ENCODE results near the gene PLCH1. TPM values are rescaled to one million over a fixed set of nuclear protein-coding genes. Genes with fewer than 3 reads are reported as not detected.
"Not testable (repeated sequence)": the region's sequence is repeated elsewhere in the genome, so short reads cannot be mapped to it uniquely, and the experiment has no call there.

PLCH1 gene
- total RNA-seq, 3 donors from 2014 or later, result 4.2 to 13.2 (median 10.2) TPM

- intact Hi-C loops (cut with DNase I, micrococcal nuclease), result no loop called here
- TF ChIP-seq CTCF (IDR thresholded peaks at IDR 0.05), result no peak
- no peak for DNase-seq
Observed at GRCh38 chr3:155635056-155635455, 109.8 kb downstream of the PLCH1 start.

GRCh38 chr3:155634121-155634719 is 110.7 kb downstream of the PLCH1 start:
- intact Hi-C loops (cut with DNase I, micrococcal nuclease), result no loop called here
- TF ChIP-seq CTCF (IDR thresholded peaks at IDR 0.05), result no peak
- DNase-seq, result no peak
- Histone ChIP-seq H3K36me3 (ENCODE audit: low read depth) (no peaks in the 10 kb centered on the region), H3K4me3 (no peak overlapping the region), H3K4me1 (ENCODE audit: low read depth) (no peaks in the 10 kb centered on the region), H3K9me3 (no peaks in the 10 kb centered on the region)
- no peak for ATAC-seq

More at GRCh38 chr3:155635056-155635455, 109.8 kb downstream of the PLCH1 start:
- no peaks in the 10 kb centered on the region for H3K9me3 ChIP-seq
- H3K4me1 ChIP-seq (ENCODE audit: low read depth), result no peaks in the 10 kb centered on the region
- H3K4me3 ChIP-seq, result no peak overlapping the region
- no peaks in the 10 kb centered on the region for H3K36me3 ChIP-seq (ENCODE audit: low read depth)
- ATAC-seq, result no peak

GRCh38 chr3:155631323-155632019 is 113.4 kb downstream of the PLCH1 start:
- peaks cover 2% of the 10 kb centered on the region for H3K4me1 ChIP-seq (ENCODE audit: low read depth)
- DNase-seq (no peak), ATAC-seq (no peak)
- H3K4me3 ChIP-seq, result no peak overlapping the region
- intact Hi-C loops (cut with DNase I, micrococcal nuclease), result no loop called here
- H3K9me3 ChIP-seq, result no peaks in the 10 kb centered on the region
- no peak for TF ChIP-seq CTCF (IDR thresholded peaks at IDR 0.05)
- H3K36me3 ChIP-seq (ENCODE audit: low read depth), result no peaks in the 10 kb centered on the region

GRCh38 chr3:155629556-155629955 is 115.3 kb downstream of the PLCH1 start:
- no peaks in the 10 kb centered on the region for H3K36me3 ChIP-seq (ENCODE audit: low read depth)
- DNase-seq (no peak), ATAC-seq (no peak)
- no peak for TF ChIP-seq CTCF (IDR thresholded peaks at IDR 0.05)
- intact Hi-C loops (cut with DNase I, micrococcal nuclease), result no loop called here
- H3K4me3 ChIP-seq, result no peak overlapping the region
- peaks cover 2% of the 10 kb centered on the region for H3K4me1 ChIP-seq (ENCODE audit: low read depth)
- no peaks in the 10 kb centered on the region for H3K9me3 ChIP-seq

GRCh38 chr3:155629056-155629455 is 115.8 kb downstream of the PLCH1 start:
- no peak for TF ChIP-seq CTCF (IDR thresholded peaks at IDR 0.05)
- DNase-seq (no peak), ATAC-seq (no peak)
- Histone ChIP-seq H3K4me1 (ENCODE audit: low read depth) (peaks cover 2% of the 10 kb centered on the region), H3K9me3 (no peaks in the 10 kb centered on the region), H3K4me3 (no peak overlapping the region), H3K36me3 (ENCODE audit: low read depth) (no peaks in the 10 kb centered on the region)
- intact Hi-C loops (cut with DNase I, micrococcal nuclease), result no loop called here

GRCh38 chr3:155622647-155623046 is 122.2 kb downstream of the PLCH1 start:
- intact Hi-C loops (cut with DNase I, micrococcal nuclease); H3K4me1 ChIP-seq (ENCODE audit: low read depth); ATAC-seq: not testable (repeated sequence)

GRCh38 chr3:155620552-155620951 is 124.3 kb downstream of the PLCH1 start:
- H3K4me3 ChIP-seq; intact Hi-C loops (cut with DNase I, micrococcal nuclease); ATAC-seq; DNase-seq; H3K36me3 ChIP-seq (ENCODE audit: low read depth); H3K4me1 ChIP-seq (ENCODE audit: low read depth): not testable (repeated sequence)
- H3K9me3 ChIP-seq, result peaks cover 14% of the 10 kb centered on the region

More at GRCh38 chr3:155622647-155623046, 122.2 kb downstream of the PLCH1 start:
- H3K36me3 ChIP-seq (ENCODE audit: low read depth); H3K4me3 ChIP-seq; DNase-seq; H3K9me3 ChIP-seq: not testable (repeated sequence)

Data from mucosa of descending colon (tissue), 3 donors.